Colonic mucosa (tissue), 4 donors: ENCODE results near the gene ZBTB38. TPM values are rescaled to one million over a fixed set of nuclear protein-coding genes. Genes with fewer than 3 reads are reported as not detected.

ENCODE experiments used
- DNase-seq: peaks from one replicate; pipeline ENCODE4 v3.0.0-alpha.2; 2020
- H3K27ac ChIP-seq: fragments of 200-600 bp; one replicate; pipeline ENCODE4 v1.8.0; 2021
- H3K27me3 ChIP-seq: fragments of 200-600 bp; one replicate; pipeline ENCODE4 v1.8.0; 2021
- H3K36me3 ChIP-seq: fragments of 200-600 bp; one replicate; pipeline ENCODE4 v1.8.0; 2021
- H3K4me1 ChIP-seq: fragments of 200-600 bp; one replicate; pipeline ENCODE4 v1.8.0; 2021; ENCODE audit warnings: mild to moderate bottlenecking
- H3K4me3 ChIP-seq: fragments of 200-600 bp; one replicate; pipeline ENCODE4 v1.8.0; 2021
- H3K9ac ChIP-seq, 2 donors: one replicate each; pipeline ENCODE4 v1.7.0; 2013; ENCODE audit warnings: control low read depth in 2 of 2, low read depth in 2 of 2, low read length in 2 of 2
- H3K9me3 ChIP-seq: fragments of 200-600 bp; one replicate; pipeline ENCODE4 v1.8.0; 2021
- CTCF ChIP-seq: fragments of 200-600 bp; IDR thresholded peaks from one replicate; pipeline ENCODE4 v1.8.0; 2022; ENCODE audit warnings: antibody characterized with exemption, mild to moderate bottlenecking
- intact Hi-C: fragments of 100-400 bp; cut with DNase I; formaldehyde crosslinking; loops from one replicate; pipeline ENCODE4 v1.14.1; 2022
- total RNA-seq, 2 donors: library from RNA; stranded (reverse); fragmentation: NEBNext Ultra II Directional in 1 of 2; extraction: Animal tissue kit (Norgen Biotek cat#: 25700) in 1 of 2; gene quantifications; one replicate each; pipeline ENCODE4 v1.2.1, GENCODE V29; 2021
- donor health status: healthy.
- donor health status: DM: no; HTN: no; CAD: no.
- donor health status: DM: no; HTN: no; CAD: no.

Gene ZBTB38
- total RNA-seq, 2 donors from 2014 or later, result 95.5 to 112 TPM

- H3K4me1 ChIP-seq, result no peaks in the 10 kb centered on the region
- peak overlapping the region in 1 of 2 donors; percentile 60 for H3K9ac ChIP-seq
- no peaks in the 10 kb centered on the region for H3K36me3 ChIP-seq
- H3K4me3 ChIP-seq, result peak overlapping the region; percentile 0
- DNase-seq, result peak; percentile 85
- intact Hi-C loops, result no loop called here
- H3K9me3 ChIP-seq, result no peaks in the 10 kb centered on the region
- TF ChIP-seq CTCF, result no peak
- H3K27ac ChIP-seq, result peak overlapping the region; percentile 82
- no peaks in the 10 kb centered on the region for H3K27me3 ChIP-seq
Observed at GRCh38 chr3:141326123-141326522, 42.2 kb upstream of the ZBTB38 start.

- H3K27me3 ChIP-seq, result no peaks in the 10 kb centered on the region
- no peaks in the 10 kb centered on the region for H3K36me3 ChIP-seq
- no peak for TF ChIP-seq CTCF
- H3K9ac ChIP-seq, result peak overlapping the region in 1 of 2 donors; percentile 66
- H3K4me1 ChIP-seq, result no peaks in the 10 kb centered on the region
- H3K4me3 ChIP-seq, result no peak overlapping the region
- intact Hi-C loops, result no loop called here
- no peak for DNase-seq
- H3K27ac ChIP-seq, result peak overlapping the region; percentile 82
- no peaks in the 10 kb centered on the region for H3K9me3 ChIP-seq
Observed at GRCh38 chr3:141326626-141327025, 41.7 kb upstream of the ZBTB38 start.

- DNase-seq, result no peak
- no peak overlapping the region for H3K4me3 ChIP-seq
- no peak for TF ChIP-seq CTCF
- intact Hi-C loops, result no loop called here
- peaks cover 14% of the 10 kb centered on the region for H3K4me1 ChIP-seq
- H3K9ac ChIP-seq, result peak overlapping the region in 1 of 2 donors; percentile 19
- no peaks in the 10 kb centered on the region for H3K9me3 ChIP-seq
- H3K27me3 ChIP-seq, result no peaks in the 10 kb centered on the region
- H3K27ac ChIP-seq, result no peak overlapping the region
- H3K36me3 ChIP-seq, result no peaks in the 10 kb centered on the region
Observed at GRCh38 chr3:141328286-141329166, 39.8 kb upstream of the ZBTB38 start.

GRCh38 chr3:141330235-141330634 lies 38.1 kb upstream of the ZBTB38 start:
- H3K4me3 ChIP-seq, result no peak overlapping the region
- DNase-seq, result no peak
- peaks cover 17% of the 10 kb centered on the region for H3K4me1 ChIP-seq
- H3K27me3 ChIP-seq, result no peaks in the 10 kb centered on the region
- intact Hi-C loops, result no loop called here
- no peak for TF ChIP-seq CTCF
- no peaks in the 10 kb centered on the region for H3K36me3 ChIP-seq
- no peak overlapping the region for H3K27ac ChIP-seq
- no peaks in the 10 kb centered on the region for H3K9me3 ChIP-seq
- H3K9ac ChIP-seq, result no peak overlapping the region

GRCh38 chr3:141330718-141331376 lies 37.5 kb upstream of the ZBTB38 start:
- H3K9ac ChIP-seq, result no peak overlapping the region
- intact Hi-C loops, result no loop called here
- H3K4me1 ChIP-seq, result peaks cover 17% of the 10 kb centered on the region
- TF ChIP-seq CTCF, result no peak
- H3K4me3 ChIP-seq, result no peak overlapping the region
- DNase-seq, result no peak
- H3K36me3 ChIP-seq, result no peaks in the 10 kb centered on the region
- H3K9me3 ChIP-seq, result no peaks in the 10 kb centered on the region
- H3K27ac ChIP-seq, result peak overlapping the region; percentile 73
- H3K27me3 ChIP-seq, result no peaks in the 10 kb centered on the region
